Upper lobe of left lung (tissue), 4 donors: Measurements from ENCODE around the gene NKD2.

Experiments used
- EP300 ChIP-seq, 4 donors: sonication (generic); formaldehyde crosslinking; IDR thresholded peaks; one replicate each; pipeline ENCODE4 v1.5.1; 2017; ENCODE audit warnings: antibody characterized with exemption in 4 of 4, control low read depth in 2 of 4
- POLR2A ChIP-seq, 4 donors: fragments of 450-650 bp; IDR thresholded peaks; one replicate each; pipeline ENCODE4 v1.5.1; 2016 to 2017; ENCODE audit warnings: antibody characterized with exemption in 4 of 4, mild to moderate bottlenecking in 2 of 4
- POLR2AphosphoS5 ChIP-seq, 2 donors: sonication (generic); formaldehyde crosslinking; IDR thresholded peaks; one replicate each; pipeline ENCODE4 v1.5.1; 2017; ENCODE audit warnings: antibody characterized with exemption in 2 of 2
- TF ChIP-seq, protein P1 (sequence below), 6 experiments: fragments of 450-650 bp in 4 of 6; fragments of 200-600 bp in 2 of 6; sonication (generic) in 2 of 6; IDR thresholded peaks; one replicate each; pipeline ENCODE4 v1.5.1; 2016 to 2019; ENCODE audit warnings: antibody characterized with exemption in 6 of 6

DNA sequence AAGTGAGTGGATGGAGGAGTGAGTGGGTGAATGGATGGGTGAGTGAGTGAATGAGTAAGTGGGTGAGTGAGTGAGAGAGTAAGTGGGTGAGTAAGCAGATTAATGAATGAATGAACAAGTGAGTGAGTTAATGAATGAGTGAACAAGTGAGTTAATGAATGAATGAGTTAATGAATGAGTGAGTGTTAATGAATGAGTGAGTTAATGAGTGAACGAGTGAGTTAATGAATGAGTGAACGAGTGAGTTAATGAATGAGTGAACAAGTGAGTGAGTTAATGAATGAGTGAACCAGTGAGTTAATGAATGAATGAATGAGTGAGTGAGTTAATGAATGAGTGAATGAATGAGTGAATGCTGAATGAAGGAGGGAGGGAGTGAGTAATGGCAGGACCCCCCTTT lies 26.4 kb downstream of the NKD2 start:
- TF ChIP-seq, protein P1, sequence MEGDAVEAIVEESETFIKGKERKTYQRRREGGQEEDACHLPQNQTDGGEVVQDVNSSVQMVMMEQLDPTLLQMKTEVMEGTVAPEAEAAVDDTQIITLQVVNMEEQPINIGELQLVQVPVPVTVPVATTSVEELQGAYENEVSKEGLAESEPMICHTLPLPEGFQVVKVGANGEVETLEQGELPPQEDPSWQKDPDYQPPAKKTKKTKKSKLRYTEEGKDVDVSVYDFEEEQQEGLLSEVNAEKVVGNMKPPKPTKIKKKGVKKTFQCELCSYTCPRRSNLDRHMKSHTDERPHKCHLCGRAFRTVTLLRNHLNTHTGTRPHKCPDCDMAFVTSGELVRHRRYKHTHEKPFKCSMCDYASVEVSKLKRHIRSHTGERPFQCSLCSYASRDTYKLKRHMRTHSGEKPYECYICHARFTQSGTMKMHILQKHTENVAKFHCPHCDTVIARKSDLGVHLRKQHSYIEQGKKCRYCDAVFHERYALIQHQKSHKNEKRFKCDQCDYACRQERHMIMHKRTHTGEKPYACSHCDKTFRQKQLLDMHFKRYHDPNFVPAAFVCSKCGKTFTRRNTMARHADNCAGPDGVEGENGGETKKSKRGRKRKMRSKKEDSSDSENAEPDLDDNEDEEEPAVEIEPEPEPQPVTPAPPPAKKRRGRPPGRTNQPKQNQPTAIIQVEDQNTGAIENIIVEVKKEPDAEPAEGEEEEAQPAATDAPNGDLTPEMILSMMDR (IDR thresholded peaks at IDR 0.05): no peak
- no peak for TF ChIP-seq POLR2A (IDR thresholded peaks at IDR 0.05)
- no peak for TF ChIP-seq POLR2AphosphoS5 (IDR thresholded peaks at IDR 0.05)
- TF ChIP-seq EP300 (IDR thresholded peaks at IDR 0.05): no peak
